Stimulated activated CD8-positive, alpha-beta memory T cell treated with anti-CD3 and anti-CD28 coated beads, Interleukin-15, amount 100 ng/mL, for 48 hours (primary cell): ENCODE data around the gene PHLDA1.
"Not testable (repeated sequence)": the region's sequence is repeated elsewhere in the genome, so short reads cannot be mapped to it uniquely, and the experiment has no call there.

ENCODE experiments used
- DNase-seq, 2 donors: peaks; one replicate each; pipeline ENCODE4 v3.0.0-alpha.2; 2020; ENCODE audit warnings: low read depth in 2 of 2

The PHLDA1 gene

DNA sequence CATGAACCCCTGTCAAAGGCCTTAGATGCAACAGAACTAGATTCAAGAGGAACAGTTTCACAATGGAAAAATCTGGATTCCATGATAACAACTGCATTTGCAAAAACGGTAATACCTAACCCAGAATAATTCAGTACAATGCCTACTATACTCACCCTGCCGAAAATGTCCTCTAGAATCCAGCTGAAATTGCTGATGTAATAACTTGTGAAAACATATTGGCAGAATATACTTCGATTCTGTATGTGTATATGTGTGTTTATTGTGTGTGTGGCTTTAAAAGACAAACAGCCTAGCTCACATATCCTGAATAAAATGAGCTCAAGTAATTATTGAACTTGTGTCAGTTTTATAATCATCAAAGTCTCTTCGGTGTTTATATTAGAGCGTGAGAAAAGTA lies 46.0 kb downstream of the PHLDA1 start:
- no peak for DNase-seq

DNA sequence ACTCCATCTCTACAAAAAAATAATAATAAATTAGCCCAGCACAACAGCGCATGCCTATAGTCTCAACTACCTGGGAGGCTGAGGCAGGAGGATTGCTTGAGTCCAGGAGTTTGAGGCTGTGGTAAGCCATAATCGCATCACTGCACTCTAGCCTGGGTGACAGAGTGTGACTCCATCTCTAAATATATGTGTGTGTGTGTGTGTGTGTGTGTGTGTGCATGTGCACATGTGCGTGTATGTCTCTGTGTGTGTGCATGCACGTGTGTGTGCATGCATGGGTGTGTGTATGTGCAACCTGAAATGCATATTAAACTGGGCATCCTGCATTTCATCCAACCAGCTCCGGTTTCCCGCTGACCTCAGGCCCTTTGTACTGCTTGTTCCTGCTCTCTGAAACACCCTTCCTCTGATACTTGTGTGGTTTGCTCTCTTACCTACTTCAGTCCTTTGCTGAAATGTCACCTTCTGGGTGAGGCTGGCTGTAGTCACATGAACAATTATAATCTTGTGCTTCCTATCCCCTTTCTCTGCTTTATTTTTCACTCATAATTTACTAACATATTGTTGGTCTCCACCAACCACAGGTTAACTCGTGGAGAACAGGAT lies 46.9 kb downstream of the PHLDA1 start:
- DNase-seq: no peak

DNA sequence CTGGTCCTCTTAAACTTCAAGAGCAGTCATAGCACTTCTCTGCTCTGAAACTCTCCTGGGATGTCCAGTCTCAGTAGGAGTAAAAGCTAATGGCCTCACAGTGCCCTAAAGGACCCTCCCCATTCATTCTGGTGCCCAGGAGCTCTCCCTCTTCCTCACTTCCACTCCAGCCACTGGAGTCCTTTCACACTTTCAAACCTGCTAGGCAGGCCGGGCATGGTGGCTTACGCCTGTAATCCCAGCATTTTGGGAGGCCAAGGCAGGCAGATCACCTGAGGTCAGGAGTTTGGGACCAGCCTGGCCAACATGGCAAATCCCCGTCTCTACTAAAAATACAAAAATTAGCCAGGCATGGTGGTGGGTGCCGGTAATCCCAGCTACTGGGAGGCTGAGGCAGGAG lies 47.7 kb downstream of the PHLDA1 start:
- not testable (repeated sequence) for DNase-seq

GRCh38 chr12:75982979-75983660 lies 48.5 kb downstream of the PHLDA1 start:
- no peak for DNase-seq

DNA sequence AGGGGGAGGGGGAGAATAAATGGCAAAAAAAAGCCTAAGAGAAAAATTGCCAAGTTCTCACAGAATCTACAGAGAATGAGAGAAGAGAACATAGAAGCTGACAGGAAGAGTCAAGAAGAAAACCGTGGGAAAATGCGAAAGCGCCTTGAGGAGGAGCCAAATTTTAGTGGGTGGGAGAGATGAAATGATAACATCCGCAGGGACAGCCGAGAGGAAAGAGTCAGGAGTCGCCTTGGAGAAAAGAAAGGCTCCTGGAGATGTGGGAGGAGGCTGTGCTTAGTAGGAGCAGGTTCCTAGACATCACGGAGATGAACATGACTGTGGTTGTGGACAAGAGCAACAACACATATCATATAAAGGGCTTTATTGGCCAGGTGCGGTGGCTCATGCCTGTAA lies 49.4 kb downstream of the PHLDA1 start:
- no peak for DNase-seq

DNA sequence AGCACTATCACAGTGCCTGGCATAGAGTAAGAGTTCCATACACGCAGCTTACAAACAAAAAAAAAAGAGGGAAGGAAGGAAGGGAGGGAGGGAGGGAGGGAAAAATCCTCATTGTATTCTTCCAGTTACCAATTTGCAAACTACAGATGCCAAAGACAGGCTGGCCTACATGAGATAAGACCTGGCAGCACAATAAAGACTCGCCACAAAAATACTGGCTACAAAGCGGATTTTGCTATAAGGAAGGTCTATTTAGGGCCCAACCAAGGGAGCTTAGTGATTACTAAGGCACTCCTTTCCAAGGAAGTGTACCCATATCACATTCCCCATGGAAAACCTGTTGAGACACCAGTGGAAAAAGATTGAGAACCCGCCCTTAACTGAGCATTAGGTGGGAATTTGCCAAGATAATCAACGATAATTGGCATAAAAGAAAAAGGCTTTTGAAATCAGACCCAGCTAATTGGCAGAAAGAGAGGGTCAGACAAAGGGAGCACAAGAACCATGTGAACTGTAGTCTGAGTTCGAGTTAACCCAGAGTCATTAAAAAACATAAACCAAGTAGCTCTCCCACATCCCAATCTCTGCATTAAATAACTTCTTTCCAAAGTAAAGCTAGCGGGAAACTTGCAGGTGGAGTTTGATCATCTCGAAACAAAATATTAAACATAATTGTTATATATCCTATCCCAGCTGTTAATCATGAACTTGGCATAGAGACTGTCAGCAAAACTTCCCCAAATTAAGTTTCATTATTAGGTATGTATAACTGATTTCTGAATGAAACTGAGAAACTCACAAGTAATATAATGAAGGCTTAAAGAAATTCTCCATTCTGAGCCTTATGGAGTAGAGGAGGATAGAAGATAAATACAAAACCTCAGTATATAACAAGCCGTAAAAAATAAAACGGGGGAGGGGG lies 50.1 kb downstream of the PHLDA1 start:
- no peak for DNase-seq

DNA sequence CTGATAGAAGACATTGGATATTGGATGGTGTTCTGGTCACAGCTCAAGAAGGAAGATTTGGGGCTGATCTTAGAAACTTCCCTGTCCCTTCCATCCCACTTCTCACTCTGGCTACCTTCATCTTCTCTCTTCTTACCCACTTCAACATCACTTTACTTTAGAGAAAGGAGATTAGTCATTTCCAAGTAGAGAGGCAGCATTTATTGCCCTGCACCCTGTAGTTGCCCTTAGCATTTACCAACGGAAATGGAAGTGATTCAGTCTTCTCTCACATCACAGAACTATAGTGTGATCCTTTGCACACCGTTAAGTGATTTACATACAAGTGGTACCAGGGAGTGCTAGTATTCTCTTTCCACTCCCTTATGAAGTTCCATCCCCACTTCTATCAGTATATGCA lies 52.4 kb downstream of the PHLDA1 start:
- no peak for DNase-seq

DNA sequence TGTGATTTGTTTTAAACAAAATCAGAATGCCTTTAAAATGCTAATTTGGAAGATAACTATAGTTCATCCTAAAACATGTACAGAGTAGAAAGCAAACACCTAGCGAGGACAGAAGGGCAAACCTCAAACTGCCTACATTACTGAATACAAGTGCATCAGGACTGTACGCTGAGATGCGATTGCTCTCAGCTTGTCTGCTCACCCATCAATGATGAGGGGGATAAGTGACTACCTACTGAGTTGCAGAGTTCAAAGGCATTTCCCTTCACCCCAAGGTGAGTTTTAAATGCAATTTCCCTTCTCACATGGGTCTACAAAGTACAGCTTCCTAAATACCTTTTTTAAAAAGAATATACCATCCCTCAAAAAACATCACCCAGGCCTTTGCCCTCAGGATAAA lies 52.9 kb downstream of the PHLDA1 start:
- DNase-seq: no peak

- peak; percentile 68 to 75 for DNase-seq
Observed at GRCh38 chr12:75977952-75978671, 53.5 kb downstream of the PHLDA1 start.

GRCh38 chr12:75977590-75977951 lies 54.0 kb downstream of the PHLDA1 start:
- DNase-seq: no peak

- DNase-seq: no peak
Observed at GRCh38 chr12:75976913-75977312, 54.7 kb downstream of the PHLDA1 start.

- no peak for DNase-seq
Observed at GRCh38 chr12:75976113-75976512, 55.5 kb downstream of the PHLDA1 start.

- DNase-seq: no peak
Observed at GRCh38 chr12:75975702-75976101, 55.9 kb downstream of the PHLDA1 start.
